ENCODE measurements around the gene OPRL1.

The OPRL1 gene

GRCh38 chr20:64080013-64080812, at the start of gene OPRL1:
Gene OPRL1 (plus strand): TSS chr20:64080082. CDS start chr20:64092721, 12,639 bp downstream.
- DNase-seq, result no peak

GRCh38 chr20:64030371-64031134, 49.3 kb upstream of the OPRL1 start:
- DNase-seq, result no peak

- no peak for DNase-seq
Measured at GRCh38 chr20:64031822-64032314, 48.0 kb upstream of the OPRL1 start.

- no peak for DNase-seq
Measured at GRCh38 chr20:64032706-64033624, 46.9 kb upstream of the OPRL1 start.

GRCh38 chr20:64033981-64034493, 45.8 kb upstream of the OPRL1 start:
- no peak for DNase-seq

GRCh38 chr20:64035066-64035932, 44.6 kb upstream of the OPRL1 start:
- no peak for DNase-seq

- DNase-seq, result no peak
Measured at GRCh38 chr20:64035933-64036345, 43.9 kb upstream of the OPRL1 start, which contains the start of gene C20orf204. Gene C20orf204 (plus strand): TSS chr20:64036182. CDS start chr20:64036324, 142 bp downstream.

GRCh38 chr20:64036346-64037198, 43.3 kb upstream of the OPRL1 start:
- no peak for DNase-seq

- no peak for DNase-seq
Measured at GRCh38 chr20:64037199-64037497, 42.7 kb upstream of the OPRL1 start.

- no peak for DNase-seq
Measured at GRCh38 chr20:64037498-64038213, 42.2 kb upstream of the OPRL1 start.

- no peak for DNase-seq
Measured at GRCh38 chr20:64038224-64038564, 41.7 kb upstream of the OPRL1 start.

GRCh38 chr20:64038565-64039292, 41.2 kb upstream of the OPRL1 start:
- DNase-seq, result peak; percentile 56

GRCh38 chr20:64039293-64040160, 40.4 kb upstream of the OPRL1 start:
- no peak for DNase-seq

GRCh38 chr20:64040231-64041039, 39.4 kb upstream of the OPRL1 start:
- DNase-seq, result no peak

GRCh38 chr20:64041040-64041780, 38.7 kb upstream of the OPRL1 start:
- no peak for DNase-seq

- DNase-seq, result no peak
Measured at GRCh38 chr20:64041781-64042053, 38.2 kb upstream of the OPRL1 start.

Data from fibroblast of skin of right biceps (primary cell).